ENCODE measurements around the gene ABCG1.

DNA sequence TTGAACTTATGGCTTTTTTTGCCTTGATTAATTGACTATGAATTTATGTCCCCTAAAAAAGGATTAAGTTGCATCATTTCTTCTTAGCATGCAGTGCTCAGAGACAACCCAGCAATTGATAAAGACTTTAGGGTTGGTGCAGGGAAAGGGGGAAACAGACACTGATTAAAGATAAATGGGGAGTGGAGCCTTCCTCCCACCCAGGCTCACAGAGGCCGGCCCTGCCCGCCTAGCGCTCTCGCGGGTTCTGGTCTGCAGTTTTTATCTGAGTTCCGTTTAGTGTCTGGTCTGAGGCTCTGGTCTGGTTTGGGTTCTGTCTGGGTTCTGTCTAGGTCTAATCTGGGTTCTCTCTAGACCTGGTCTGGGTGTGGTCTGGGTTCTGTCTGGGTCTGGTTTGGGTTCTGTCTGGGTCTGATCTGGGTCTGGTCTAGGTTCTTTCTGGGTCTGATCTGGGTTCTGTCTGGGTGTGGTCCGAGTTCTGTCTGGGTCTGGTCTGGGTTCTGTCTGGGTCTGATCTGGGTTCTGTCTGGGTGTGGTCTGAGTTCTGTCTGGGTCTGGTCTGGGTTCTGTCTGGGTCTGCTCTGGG is 48.1 kb downstream of the ABCG1 start:
- TF ChIP-seq, protein P1, sequence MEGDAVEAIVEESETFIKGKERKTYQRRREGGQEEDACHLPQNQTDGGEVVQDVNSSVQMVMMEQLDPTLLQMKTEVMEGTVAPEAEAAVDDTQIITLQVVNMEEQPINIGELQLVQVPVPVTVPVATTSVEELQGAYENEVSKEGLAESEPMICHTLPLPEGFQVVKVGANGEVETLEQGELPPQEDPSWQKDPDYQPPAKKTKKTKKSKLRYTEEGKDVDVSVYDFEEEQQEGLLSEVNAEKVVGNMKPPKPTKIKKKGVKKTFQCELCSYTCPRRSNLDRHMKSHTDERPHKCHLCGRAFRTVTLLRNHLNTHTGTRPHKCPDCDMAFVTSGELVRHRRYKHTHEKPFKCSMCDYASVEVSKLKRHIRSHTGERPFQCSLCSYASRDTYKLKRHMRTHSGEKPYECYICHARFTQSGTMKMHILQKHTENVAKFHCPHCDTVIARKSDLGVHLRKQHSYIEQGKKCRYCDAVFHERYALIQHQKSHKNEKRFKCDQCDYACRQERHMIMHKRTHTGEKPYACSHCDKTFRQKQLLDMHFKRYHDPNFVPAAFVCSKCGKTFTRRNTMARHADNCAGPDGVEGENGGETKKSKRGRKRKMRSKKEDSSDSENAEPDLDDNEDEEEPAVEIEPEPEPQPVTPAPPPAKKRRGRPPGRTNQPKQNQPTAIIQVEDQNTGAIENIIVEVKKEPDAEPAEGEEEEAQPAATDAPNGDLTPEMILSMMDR (IDR thresholded peaks at IDR 0.05): no peak
- TF ChIP-seq ZFX (IDR thresholded peaks at IDR 0.05; ENCODE audit: borderline replicate concordance): no peak
